ENCODE measurements around the gene PMPCA. TPM values are rescaled to one million over a fixed set of nuclear protein-coding genes. Genes with fewer than 3 reads are reported as not detected.

PMPCA gene
- total and polyA plus RNA-seq, 2 of the 13 experiments (the other 11 are each of a cell fraction or from before 2014, with no cell fraction given) = 70.2 to 88.4 TPM

DNA sequence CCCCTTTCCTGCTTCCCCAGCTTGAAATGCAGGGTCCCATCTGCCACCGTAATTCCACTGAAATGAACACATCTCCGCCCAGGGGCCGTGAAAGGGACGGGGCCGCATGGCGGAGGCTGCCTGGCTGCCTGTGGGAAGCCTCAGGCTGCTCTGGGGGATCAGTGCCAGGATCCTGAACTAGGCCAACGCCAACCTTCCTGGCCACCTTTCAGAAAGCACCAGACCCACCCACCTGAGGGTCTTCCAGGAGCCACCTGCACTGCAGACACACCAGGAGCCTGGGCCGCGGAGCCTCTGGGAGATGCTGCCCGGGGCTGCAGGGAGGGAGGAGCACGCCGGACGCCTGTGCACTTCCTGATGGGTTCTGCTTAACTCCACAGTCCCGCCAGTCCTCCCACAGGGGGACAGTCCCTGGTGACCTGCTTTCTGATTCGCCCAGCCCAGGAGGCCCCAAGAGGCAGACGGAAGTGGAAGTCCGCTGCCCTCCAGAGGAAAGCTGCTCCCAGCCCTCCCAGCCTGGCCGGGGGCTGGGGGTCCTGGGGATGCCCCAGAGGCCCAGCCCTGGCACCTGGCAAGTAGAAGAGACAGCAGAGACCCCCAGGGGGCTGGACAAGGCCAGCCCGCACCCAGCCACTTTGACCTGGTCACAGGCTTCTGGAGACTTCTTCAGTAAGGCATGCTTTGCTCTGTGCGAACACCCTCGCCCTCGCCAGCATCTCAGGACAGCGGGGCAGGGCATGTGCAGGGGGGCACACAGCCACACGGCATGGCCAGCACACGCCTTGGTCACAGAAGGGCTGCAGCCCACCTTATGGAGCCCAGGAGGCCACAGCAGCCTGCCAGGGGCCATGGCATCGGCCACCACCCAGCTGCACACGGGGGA is 36.9 kb upstream of the PMPCA start, which contains the start of gene CARD9 (continued):
- TF ChIP-seq FOXO4 (CRISPR knock-in tag; conservative IDR thresholded peaks at IDR 0.05) (no peak), ZNF589 (CRISPR knock-in tag; conservative IDR thresholded peaks at IDR 0.05) (no peak), HNF4A (CRISPR knock-in tag; IDR thresholded peaks at IDR 0.05) (no peak), RBM22 (optimal IDR thresholded peaks at IDR 0.05; ENCODE audit: low read length) (no peak), SOX13 (IDR thresholded peaks at IDR 0.05) (no peak), SOX13 (CRISPR knock-in tag; conservative IDR thresholded peaks at IDR 0.05 in 1 of 2, IDR thresholded peaks at IDR 0.05 in 1 of 2) (no peak), ZNF619 (CRISPR knock-in tag; IDR thresholded peaks at IDR 0.05) (no peak), CBX5 (CRISPR knock-in tag; IDR thresholded peaks at IDR 0.05; ENCODE audit: borderline replicate concordance) (no peak), ZNF224 (CRISPR knock-in tag; IDR thresholded peaks at IDR 0.05) (no peak), CC2D1A (CRISPR knock-in tag; IDR thresholded peaks at IDR 0.05) (no peak), SSRP1 (CRISPR knock-in tag; IDR thresholded peaks at IDR 0.05) (no peak)
- TF ChIP-seq, protein P1, sequence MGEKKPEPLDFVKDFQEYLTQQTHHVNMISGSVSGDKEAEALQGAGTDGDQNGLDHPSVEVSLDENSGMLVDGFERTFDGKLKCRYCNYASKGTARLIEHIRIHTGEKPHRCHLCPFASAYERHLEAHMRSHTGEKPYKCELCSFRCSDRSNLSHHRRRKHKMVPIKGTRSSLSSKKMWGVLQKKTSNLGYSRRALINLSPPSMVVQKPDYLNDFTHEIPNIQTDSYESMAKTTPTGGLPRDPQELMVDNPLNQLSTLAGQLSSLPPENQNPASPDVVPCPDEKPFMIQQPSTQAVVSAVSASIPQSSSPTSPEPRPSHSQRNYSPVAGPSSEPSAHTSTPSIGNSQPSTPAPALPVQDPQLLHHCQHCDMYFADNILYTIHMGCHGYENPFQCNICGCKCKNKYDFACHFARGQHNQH (CRISPR knock-in tag; IDR thresholded peaks at IDR 0.05) = no peak
- TF ChIP-seq, protein P2, sequence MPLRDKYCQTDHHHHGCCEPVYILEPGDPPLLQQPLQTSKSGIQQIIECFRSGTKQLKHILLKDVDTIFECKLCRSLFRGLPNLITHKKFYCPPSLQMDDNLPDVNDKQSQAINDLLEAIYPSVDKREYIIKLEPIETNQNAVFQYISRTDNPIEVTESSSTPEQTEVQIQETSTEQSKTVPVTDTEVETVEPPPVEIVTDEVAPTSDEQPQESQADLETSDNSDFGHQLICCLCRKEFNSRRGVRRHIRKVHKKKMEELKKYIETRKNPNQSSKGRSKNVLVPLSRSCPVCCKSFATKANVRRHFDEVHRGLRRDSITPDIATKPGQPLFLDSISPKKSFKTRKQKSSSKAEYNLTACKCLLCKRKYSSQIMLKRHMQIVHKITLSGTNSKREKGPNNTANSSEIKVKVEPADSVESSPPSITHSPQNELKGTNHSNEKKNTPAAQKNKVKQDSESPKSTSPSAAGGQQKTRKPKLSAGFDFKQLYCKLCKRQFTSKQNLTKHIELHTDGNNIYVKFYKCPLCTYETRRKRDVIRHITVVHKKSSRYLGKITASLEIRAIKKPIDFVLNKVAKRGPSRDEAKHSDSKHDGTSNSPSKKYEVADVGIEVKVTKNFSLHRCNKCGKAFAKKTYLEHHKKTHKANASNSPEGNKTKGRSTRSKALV (CRISPR knock-in tag; IDR thresholded peaks at IDR 0.05) = no peak
- TF ChIP-seq, protein P3, sequence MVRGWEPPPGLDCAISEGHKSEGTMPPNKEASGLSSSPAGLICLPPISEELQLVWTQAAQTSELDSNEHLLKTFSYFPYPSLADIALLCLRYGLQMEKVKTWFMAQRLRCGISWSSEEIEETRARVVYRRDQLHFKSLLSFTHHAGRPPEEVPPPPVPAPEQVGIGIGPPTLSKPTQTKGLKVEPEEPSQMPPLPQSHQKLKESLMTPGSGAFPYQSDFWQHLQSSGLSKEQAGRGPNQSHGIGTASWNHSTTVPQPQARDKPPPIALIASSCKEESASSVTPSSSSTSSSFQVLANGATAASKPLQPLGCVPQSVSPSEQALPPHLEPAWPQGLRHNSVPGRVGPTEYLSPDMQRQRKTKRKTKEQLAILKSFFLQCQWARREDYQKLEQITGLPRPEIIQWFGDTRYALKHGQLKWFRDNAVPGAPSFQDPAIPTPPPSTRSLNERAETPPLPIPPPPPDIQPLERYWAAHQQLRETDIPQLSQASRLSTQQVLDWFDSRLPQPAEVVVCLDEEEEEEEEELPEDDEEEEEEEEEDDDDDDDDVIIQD (CRISPR knock-in tag; IDR thresholded peaks at IDR 0.05; ENCODE audit: low read depth) = no peak
- TF ChIP-seq, protein P4, sequence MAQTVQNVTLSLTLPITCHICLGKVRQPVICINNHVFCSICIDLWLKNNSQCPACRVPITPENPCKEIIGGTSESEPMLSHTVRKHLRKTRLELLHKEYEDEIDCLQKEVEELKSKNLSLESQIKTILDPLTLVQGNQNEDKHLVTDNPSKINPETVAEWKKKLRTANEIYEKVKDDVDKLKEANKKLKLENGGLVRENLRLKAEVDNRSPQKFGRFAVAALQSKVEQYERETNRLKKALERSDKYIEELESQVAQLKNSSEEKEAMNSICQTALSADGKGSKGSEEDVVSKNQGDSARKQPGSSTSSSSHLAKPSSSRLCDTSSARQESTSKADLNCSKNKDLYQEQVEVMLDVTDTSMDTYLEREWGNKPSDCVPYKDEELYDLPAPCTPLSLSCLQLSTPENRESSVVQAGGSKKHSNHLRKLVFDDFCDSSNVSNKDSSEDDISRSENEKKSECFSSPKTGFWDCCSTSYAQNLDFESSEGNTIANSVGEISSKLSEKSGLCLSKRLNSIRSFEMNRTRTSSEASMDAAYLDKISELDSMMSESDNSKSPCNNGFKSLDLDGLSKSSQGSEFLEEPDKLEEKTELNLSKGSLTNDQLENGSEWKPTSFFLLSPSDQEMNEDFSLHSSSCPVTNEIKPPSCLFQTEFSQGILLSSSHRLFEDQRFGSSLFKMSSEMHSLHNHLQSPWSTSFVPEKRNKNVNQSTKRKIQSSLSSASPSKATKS (CRISPR knock-in tag; IDR thresholded peaks at IDR 0.05) = no peak
- TF ChIP-seq, protein P5, sequence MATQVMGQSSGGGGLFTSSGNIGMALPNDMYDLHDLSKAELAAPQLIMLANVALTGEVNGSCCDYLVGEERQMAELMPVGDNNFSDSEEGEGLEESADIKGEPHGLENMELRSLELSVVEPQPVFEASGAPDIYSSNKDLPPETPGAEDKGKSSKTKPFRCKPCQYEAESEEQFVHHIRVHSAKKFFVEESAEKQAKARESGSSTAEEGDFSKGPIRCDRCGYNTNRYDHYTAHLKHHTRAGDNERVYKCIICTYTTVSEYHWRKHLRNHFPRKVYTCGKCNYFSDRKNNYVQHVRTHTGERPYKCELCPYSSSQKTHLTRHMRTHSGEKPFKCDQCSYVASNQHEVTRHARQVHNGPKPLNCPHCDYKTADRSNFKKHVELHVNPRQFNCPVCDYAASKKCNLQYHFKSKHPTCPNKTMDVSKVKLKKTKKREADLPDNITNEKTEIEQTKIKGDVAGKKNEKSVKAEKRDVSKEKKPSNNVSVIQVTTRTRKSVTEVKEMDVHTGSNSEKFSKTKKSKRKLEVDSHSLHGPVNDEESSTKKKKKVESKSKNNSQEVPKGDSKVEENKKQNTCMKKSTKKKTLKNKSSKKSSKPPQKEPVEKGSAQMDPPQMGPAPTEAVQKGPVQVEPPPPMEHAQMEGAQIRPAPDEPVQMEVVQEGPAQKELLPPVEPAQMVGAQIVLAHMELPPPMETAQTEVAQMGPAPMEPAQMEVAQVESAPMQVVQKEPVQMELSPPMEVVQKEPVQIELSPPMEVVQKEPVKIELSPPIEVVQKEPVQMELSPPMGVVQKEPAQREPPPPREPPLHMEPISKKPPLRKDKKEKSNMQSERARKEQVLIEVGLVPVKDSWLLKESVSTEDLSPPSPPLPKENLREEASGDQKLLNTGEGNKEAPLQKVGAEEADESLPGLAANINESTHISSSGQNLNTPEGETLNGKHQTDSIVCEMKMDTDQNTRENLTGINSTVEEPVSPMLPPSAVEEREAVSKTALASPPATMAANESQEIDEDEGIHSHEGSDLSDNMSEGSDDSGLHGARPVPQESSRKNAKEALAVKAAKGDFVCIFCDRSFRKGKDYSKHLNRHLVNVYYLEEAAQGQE (IDR thresholded peaks at IDR 0.05; ENCODE audit: borderline replicate concordance in 1 of 2, low read depth in 1 of 2, low read length in 2 of 2) = no peak

All from HepG2 (cell line).